CD8-positive, alpha-beta memory T cell (primary cell): ENCODE data around the gene GJC1. TPM values are rescaled to one million over a fixed set of nuclear protein-coding genes. Genes with fewer than 3 reads are reported as not detected.
"Not testable (repeated sequence)": the region's sequence is repeated elsewhere in the genome, so short reads cannot be mapped to it uniquely, and the experiment has no call there.

Source experiments
- CTCF ChIA-PET: fragments of 350-600 bp; sonication (Branson Sonifier 250); formaldehyde crosslinking; loops from one replicate; lab custom pipeline; 2021; ENCODE audit warnings: antibody characterized with exemption; lab: Charles Lee
- POLR2A ChIA-PET: fragments of 350-600 bp; sonication (Branson Sonifier 250); formaldehyde crosslinking; loops from one replicate; lab custom pipeline; 2021; ENCODE audit warnings: antibody characterized with exemption; lab: Charles Lee
- DNase-seq, 5 donors: peaks; one replicate each; pipeline versions ENCODE4 v3.0.0 to v3.0.0-alpha.2; 2020 to 2022; ENCODE audit warnings: mixed read lengths in 1 of 5
- H3K27ac ChIP-seq: one replicate; pipeline ENCODE4 v1.7.0; 2013; ENCODE audit warnings: low read depth, mild to moderate bottlenecking, low read length, moderate library complexity
- H3K27me3 ChIP-seq: 2 replicates; pipeline ENCODE4 v1.7.0; 2013; ENCODE audit warnings: low read length, mild to moderate bottlenecking; ENCODE audit not compliant: insufficient read depth, poor library complexity, severe bottlenecking
- H3K36me3 ChIP-seq: 2 replicates; pipeline ENCODE4 v1.7.0; 2013; ENCODE audit warnings: mild to moderate bottlenecking, low read length, moderate library complexity; ENCODE audit not compliant: insufficient read depth
- H3K4me1 ChIP-seq: 2 replicates; pipeline ENCODE4 v1.7.0; 2013; ENCODE audit warnings: mild to moderate bottlenecking, low read length, moderate library complexity; ENCODE audit not compliant: insufficient read depth
- H3K4me3 ChIP-seq: 2 replicates; pipeline ENCODE4 v1.7.0; 2013; ENCODE audit warnings: mild to moderate bottlenecking, low read length
- H3K9me3 ChIP-seq: 2 replicates; pipeline ENCODE4 v1.7.0; 2013; ENCODE audit warnings: mild to moderate bottlenecking, low read length
- H3K27ac Mint-ChIP-seq, 8 donors: one replicate each; pipeline ENCODE4 v1.8.0; 2020 to 2021; ENCODE audit warnings: mixed read lengths in 8 of 8, mild to moderate bottlenecking in 6 of 8, inconsistent platforms in 3 of 8, moderate library complexity in 3 of 8
- H3K27me3 Mint-ChIP-seq, 2 donors: one replicate each; pipeline ENCODE4 v1.8.0; 2020 to 2021; ENCODE audit warnings: mixed read lengths in 2 of 2, mild to moderate bottlenecking in 1 of 2, moderate library complexity in 1 of 2
- H3K36me3 Mint-ChIP-seq, 3 donors: one replicate each; pipeline ENCODE4 v1.8.0; 2020 to 2021; ENCODE audit warnings: mixed read lengths in 3 of 3, inconsistent platforms in 1 of 3, mild to moderate bottlenecking in 1 of 3
- H3K4me1 Mint-ChIP-seq, 3 donors: one replicate each; pipeline ENCODE4 v1.8.0; 2020 to 2021; ENCODE audit warnings: mixed read lengths in 3 of 3, inconsistent platforms in 1 of 3, mild to moderate bottlenecking in 1 of 3
- H3K4me3 Mint-ChIP-seq, 7 donors: one replicate each; pipeline ENCODE4 v1.8.0; 2020 to 2021; ENCODE audit warnings: mixed read lengths in 7 of 7, mild to moderate bottlenecking in 6 of 7, moderate library complexity in 4 of 7, inconsistent platforms in 2 of 7
- H3K9me3 Mint-ChIP-seq, 5 donors: one replicate each; pipeline ENCODE4 v1.8.0; 2020 to 2022; ENCODE audit warnings: mixed read lengths in 5 of 5, mild to moderate bottlenecking in 3 of 5, moderate library complexity in 2 of 5, inconsistent platforms in 1 of 5
- polyA plus RNA-seq: library from polyadenylated mRNA; unstranded; fragments of 300-500 nt; fragmentation: Illumina TruSeq; gene quantifications from one replicate; pipeline ENCODE4 v1.2.3, GENCODE V29; 2021
- total RNA-seq, 2 experiments: library from RNA; stranded (reverse); gene quantifications; one replicate each; pipeline ENCODE4 v1.2.3, GENCODE V29; 2021

GJC1 gene
- total and polyA plus RNA-seq, 3 experiments from 2014 or later, result 9.4 to 10.2 TPM; not detected in 1

GRCh38 chr17:44757918-44758413 lies 72.1 kb downstream of the GJC1 start:
- peaks cover 16% of the 10 kb centered on the region for H3K27me3 ChIP-seq
- Mint-ChIP-seq H3K4me1 (peaks cover 0 to 4% (median 2%) of the 10 kb centered on the region in 3 donors), H3K27me3 (peaks cover 31 to 43% of the 10 kb centered on the region in 2 donors), H3K9me3 (no peaks in the 10 kb centered on the region), H3K4me3 (peak overlapping the region; percentile 52 to 87 (median 70)), H3K27ac (peak overlapping the region in 1 of 8 donors; percentile 93), H3K36me3 (no peaks in the 10 kb centered on the region)
- CTCF ChIA-PET, result no interaction called here
- H3K4me3 ChIP-seq, result no peak overlapping the region
- H3K9me3 ChIP-seq, result no peaks in the 10 kb centered on the region
- POLR2A ChIA-PET, result no interaction called here
- no peak for DNase-seq
- no peak overlapping the region for H3K27ac ChIP-seq
- no peaks in the 10 kb centered on the region for H3K36me3 ChIP-seq
- H3K4me1 ChIP-seq, result peaks cover 4% of the 10 kb centered on the region

- Mint-ChIP-seq H3K27me3 (peaks cover 29 to 36% of the 10 kb centered on the region in 2 donors), H3K9me3 (no peaks in the 10 kb centered on the region), H3K4me3 (peak overlapping the region in 6 of 7 donors; percentile 23 to 87 (median 66)), H3K27ac (no peak overlapping the region), H3K36me3 (no peaks in the 10 kb centered on the region), H3K4me1 (peaks cover 0 to 4% (median 2%) of the 10 kb centered on the region in 3 donors)
- H3K27me3 ChIP-seq, result peaks cover 16% of the 10 kb centered on the region
- no peak overlapping the region for H3K4me3 ChIP-seq
- peaks cover 4% of the 10 kb centered on the region for H3K4me1 ChIP-seq
- ChIA-PET CTCF (no interaction called here), POLR2A (no interaction called here)
- no peak overlapping the region for H3K27ac ChIP-seq
- H3K36me3 ChIP-seq, result no peaks in the 10 kb centered on the region
- no peak for DNase-seq
- no peaks in the 10 kb centered on the region for H3K9me3 ChIP-seq
Observed at GRCh38 chr17:44757045-44757917, 72.8 kb downstream of the GJC1 start.

DNA sequence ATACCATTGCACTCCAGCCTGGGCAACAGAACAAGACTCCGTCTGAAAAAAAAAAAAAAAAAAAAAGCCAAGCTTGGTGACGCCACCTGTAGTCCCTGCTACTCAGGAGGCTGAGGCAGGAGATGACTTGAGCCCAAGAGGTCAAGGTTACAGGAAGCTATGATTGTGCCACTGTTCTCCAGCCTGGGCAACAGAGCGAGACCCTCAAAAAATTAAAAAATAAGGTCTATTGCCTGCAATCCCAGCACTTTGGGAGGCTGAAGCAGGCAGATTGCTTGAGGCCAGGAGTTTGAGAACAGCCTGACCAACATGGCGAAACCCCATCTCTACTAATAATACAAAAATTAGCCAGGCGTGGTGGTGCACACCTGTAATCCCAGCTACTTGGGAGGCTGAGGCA lies 74.9 kb downstream of the GJC1 start:
- H3K27ac Mint-ChIP-seq, H3K4me1 ChIP-seq, DNase-seq, H3K9me3 ChIP-seq, CTCF ChIA-PET, H3K4me3 Mint-ChIP-seq, H3K36me3 ChIP-seq, H3K27ac ChIP-seq, H3K4me1 Mint-ChIP-seq, H3K9me3 Mint-ChIP-seq, H3K4me3 ChIP-seq: not testable (repeated sequence)
- Mint-ChIP-seq H3K36me3 (peaks cover 0 to 12% (median 0%) of the 10 kb centered on the region in 3 donors), H3K27me3 (peaks cover 20 to 22% of the 10 kb centered on the region in 2 donors)
- POLR2A ChIA-PET, result interaction anchor here (0.6 kb wide), 1 partner anchor 17 kb away, joined by 4 read pairs; no protein-coding TSS in a partner anchor
- H3K27me3 ChIP-seq, result peaks cover 14% of the 10 kb centered on the region

- Histone ChIP-seq H3K9me3 (no peaks in the 10 kb centered on the region), H3K27me3 (peaks cover 5% of the 10 kb centered on the region), H3K27ac (no peak overlapping the region), H3K36me3 (no peaks in the 10 kb centered on the region), H3K4me1 (peaks cover under 1% of the 10 kb centered on the region), H3K4me3 (no peak overlapping the region)
- peaks cover 0 to 4% (median 2%) of the 10 kb centered on the region in 3 donors for H3K4me1 Mint-ChIP-seq
- no peak overlapping the region for H3K27ac Mint-ChIP-seq
- peaks cover 0 to 15% (median 0%) of the 10 kb centered on the region in 3 donors for H3K36me3 Mint-ChIP-seq
- CTCF ChIA-PET, result no interaction called here
- no peak overlapping the region for H3K4me3 Mint-ChIP-seq
- peaks cover 20% of the 10 kb centered on the region in 2 donors for H3K27me3 Mint-ChIP-seq
- no peak for DNase-seq
- POLR2A ChIA-PET, result no interaction called here
- H3K9me3 Mint-ChIP-seq, result no peaks in the 10 kb centered on the region
Observed at GRCh38 chr17:44754276-44754675, 75.8 kb downstream of the GJC1 start.

DNA sequence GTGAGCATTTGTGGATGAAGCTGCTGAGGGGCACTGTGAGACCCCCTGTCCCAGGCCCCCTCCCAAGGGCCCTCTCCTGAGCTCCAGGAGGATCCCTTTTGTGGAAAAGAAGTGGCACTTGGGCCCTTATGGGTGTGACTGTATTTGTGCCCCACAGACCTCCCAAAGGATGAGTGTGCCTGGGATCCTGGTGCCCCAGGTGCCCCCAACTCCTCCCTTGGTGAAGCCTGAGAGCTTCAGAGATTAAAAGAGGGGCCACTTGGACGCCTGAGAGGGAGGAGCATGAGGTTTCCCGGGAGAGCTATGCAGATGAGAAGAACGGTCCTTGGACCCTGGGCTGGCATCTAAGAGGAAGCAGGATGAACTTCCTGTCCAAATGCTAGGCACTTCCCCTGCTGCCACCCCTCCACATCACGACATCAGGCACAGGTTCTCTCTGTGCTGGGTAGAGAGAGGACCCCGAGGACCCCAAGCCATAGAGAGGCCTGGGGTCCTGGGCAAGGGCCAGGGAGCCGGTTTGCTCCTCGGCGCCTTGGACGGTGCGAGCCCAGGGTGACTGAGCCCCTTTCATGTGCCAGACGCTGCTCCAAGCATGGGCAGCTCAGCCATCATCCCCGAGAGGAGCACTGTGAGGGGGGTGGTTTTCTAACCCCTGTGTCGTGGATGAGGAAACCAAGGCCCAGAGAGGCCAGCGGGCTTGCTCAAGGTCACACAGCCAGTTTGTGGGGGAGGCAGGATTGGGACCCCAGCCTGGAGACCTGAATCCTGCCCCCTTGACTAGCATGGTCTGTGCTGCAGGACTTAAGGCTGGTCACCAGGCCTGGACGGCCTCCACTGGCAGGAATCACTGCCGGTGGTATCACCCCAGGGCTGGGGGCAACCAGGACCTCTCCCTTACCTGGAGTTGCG lies 76.9 kb downstream of the GJC1 start:
- H3K36me3 ChIP-seq, result no peaks in the 10 kb centered on the region
- no peak overlapping the region for H3K27ac ChIP-seq
- H3K4me1 Mint-ChIP-seq, result peaks cover 0 to 3% (median 2%) of the 10 kb centered on the region in 3 donors
- no peaks in the 10 kb centered on the region for H3K9me3 Mint-ChIP-seq
- no peaks in the 10 kb centered on the region for H3K4me1 ChIP-seq
- DNase-seq, result no peak
- POLR2A ChIA-PET, result no interaction called here
- no peak overlapping the region for H3K27ac Mint-ChIP-seq
- H3K36me3 Mint-ChIP-seq, result peaks cover 0 to 17% (median 0%) of the 10 kb centered on the region in 3 donors
- H3K4me3 ChIP-seq, result no peak overlapping the region
- peaks cover 5% of the 10 kb centered on the region for H3K27me3 ChIP-seq
- peaks cover 18 to 20% of the 10 kb centered on the region in 2 donors for H3K27me3 Mint-ChIP-seq
- no peaks in the 10 kb centered on the region for H3K9me3 ChIP-seq
- CTCF ChIA-PET, result no interaction called here
- no peak overlapping the region for H3K4me3 Mint-ChIP-seq

GRCh38 chr17:44751806-44752205 lies 78.3 kb downstream of the GJC1 start:
- Histone ChIP-seq H3K27me3 (no peaks in the 10 kb centered on the region), H3K36me3 (no peaks in the 10 kb centered on the region), H3K4me3 (no peak overlapping the region), H3K9me3 (no peaks in the 10 kb centered on the region), H3K4me1 (no peaks in the 10 kb centered on the region), H3K27ac (no peak overlapping the region)
- CTCF ChIA-PET, result no interaction called here
- POLR2A ChIA-PET, result no interaction called here
- H3K9me3 Mint-ChIP-seq, result no peaks in the 10 kb centered on the region
- peaks cover 0 to 24% (median 0%) of the 10 kb centered on the region in 3 donors for H3K36me3 Mint-ChIP-seq
- H3K27ac Mint-ChIP-seq, result peak overlapping the region in 1 of 8 donors; percentile 33
- H3K4me1 Mint-ChIP-seq, result no peaks in the 10 kb centered on the region
- no peak overlapping the region for H3K4me3 Mint-ChIP-seq
- DNase-seq, result no peak
- H3K27me3 Mint-ChIP-seq, result peaks cover 4 to 10% of the 10 kb centered on the region in 2 donors

DNA sequence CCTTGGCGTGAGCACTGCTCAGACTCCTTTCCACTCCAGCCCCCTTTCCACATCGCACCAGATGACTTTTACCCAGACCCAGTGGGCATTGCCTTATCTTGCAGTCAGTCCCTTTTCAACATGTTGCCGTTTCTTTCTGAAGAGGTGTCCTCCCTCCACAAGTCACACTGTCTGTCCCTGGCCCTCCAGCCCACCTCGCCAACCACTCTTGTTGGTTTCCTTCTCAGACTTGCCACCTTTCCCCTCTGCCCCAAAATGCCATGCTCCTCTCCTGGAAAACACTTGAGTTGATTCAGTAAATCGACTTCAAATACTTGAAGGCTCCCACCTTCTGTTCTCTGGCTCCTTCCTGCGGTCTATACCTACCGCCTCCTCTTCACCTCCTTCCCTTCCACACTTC lies 78.8 kb downstream of the GJC1 start:
- Histone ChIP-seq H3K4me1 (no peaks in the 10 kb centered on the region), H3K9me3 (no peaks in the 10 kb centered on the region), H3K36me3 (no peaks in the 10 kb centered on the region), H3K27ac (no peak overlapping the region), H3K27me3 (no peaks in the 10 kb centered on the region), H3K4me3 (no peak overlapping the region)
- DNase-seq, result no peak
- POLR2A ChIA-PET, result no interaction called here
- CTCF ChIA-PET, result no interaction called here
- Mint-ChIP-seq H3K27ac (peak overlapping the region in 1 of 8 donors; percentile 2), H3K4me3 (no peak overlapping the region), H3K36me3 (peaks cover 0 to 25% (median 0%) of the 10 kb centered on the region in 3 donors), H3K27me3 (peaks cover 4 to 6% of the 10 kb centered on the region in 2 donors), H3K4me1 (no peaks in the 10 kb centered on the region), H3K9me3 (no peaks in the 10 kb centered on the region)
